Measurements from ENCODE around the gene PPFIA1. TPM values are rescaled to one million over a fixed set of nuclear protein-coding genes. Genes with fewer than 3 reads are reported as not detected.

The PPFIA1 gene
- total RNA-seq, 2 experiments from 2014 or later: 34.6 to 53.9 TPM

DNA sequence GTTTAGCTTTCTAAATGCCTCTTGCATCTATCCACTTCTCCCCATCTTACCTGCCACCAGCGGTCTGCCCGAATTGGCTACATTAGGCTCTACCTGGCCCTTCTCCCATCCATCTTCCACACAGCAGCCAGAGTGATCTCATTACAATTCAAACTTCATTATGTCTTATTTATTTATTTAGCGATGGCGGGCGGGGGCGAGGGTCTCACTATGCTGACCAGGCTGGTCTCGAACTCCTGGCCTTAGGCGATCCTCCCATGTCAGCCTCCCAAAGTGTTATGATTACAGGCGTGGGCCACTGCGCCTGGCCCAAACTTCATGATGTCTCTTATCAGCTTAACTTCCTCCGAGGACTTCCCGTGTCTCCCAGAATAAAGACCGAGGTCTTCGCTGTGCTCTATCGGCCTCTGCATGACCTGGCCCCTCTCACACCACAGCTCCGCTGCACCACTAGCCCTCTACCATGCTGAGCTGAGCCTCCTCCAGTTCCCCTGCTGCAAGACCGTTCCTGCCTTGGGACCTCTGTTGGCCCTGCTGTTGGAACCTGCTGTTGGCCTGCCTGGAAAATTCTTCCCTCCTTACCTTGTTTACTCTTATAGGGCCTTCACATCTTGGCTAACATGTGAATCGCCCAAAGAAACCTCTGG, 127.0 kb downstream of the PPFIA1 start:
- intact Hi-C loops (cut with micrococcal nuclease; ENCODE audit: unreplicated experiment): no loop called here
- H3K4me1 ChIP-seq (ENCODE audit: insufficient read depth, low read length, poor library complexity, severe bottlenecking): peaks cover 14% of the 10 kb centered on the region
- ChIA-PET POLR2A (no interaction called here), CTCF (ENCODE audit: unreplicated experiment) (no interaction called here)
- no peaks in the 10 kb centered on the region for H3K9me2 ChIP-seq (ENCODE audit: insufficient read depth, low read length)
- no TSS peak for BruUV-seq (replicated peaks)
- no peaks in the 10 kb centered on the region; the same call in 1 of the 2 replicates for H4K20me1 ChIP-seq (ENCODE audit: insufficient read depth, low read length)
- TF ChIP-seq, protein P1, sequence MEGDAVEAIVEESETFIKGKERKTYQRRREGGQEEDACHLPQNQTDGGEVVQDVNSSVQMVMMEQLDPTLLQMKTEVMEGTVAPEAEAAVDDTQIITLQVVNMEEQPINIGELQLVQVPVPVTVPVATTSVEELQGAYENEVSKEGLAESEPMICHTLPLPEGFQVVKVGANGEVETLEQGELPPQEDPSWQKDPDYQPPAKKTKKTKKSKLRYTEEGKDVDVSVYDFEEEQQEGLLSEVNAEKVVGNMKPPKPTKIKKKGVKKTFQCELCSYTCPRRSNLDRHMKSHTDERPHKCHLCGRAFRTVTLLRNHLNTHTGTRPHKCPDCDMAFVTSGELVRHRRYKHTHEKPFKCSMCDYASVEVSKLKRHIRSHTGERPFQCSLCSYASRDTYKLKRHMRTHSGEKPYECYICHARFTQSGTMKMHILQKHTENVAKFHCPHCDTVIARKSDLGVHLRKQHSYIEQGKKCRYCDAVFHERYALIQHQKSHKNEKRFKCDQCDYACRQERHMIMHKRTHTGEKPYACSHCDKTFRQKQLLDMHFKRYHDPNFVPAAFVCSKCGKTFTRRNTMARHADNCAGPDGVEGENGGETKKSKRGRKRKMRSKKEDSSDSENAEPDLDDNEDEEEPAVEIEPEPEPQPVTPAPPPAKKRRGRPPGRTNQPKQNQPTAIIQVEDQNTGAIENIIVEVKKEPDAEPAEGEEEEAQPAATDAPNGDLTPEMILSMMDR (conservative IDR thresholded peaks at IDR 0.05; ENCODE audit: low read length): no peak
- TF ChIP-seq EZH2phosphoT487 (IDR thresholded peaks at IDR 0.05; ENCODE audit: borderline replicate concordance, low read depth, low read length): no peak
- H3K4me2 ChIP-seq (ENCODE audit: low read length): peak overlapping the region; percentile 84
- H3K36me3 ChIP-seq (ENCODE audit: insufficient read depth, low read length): no peaks in the 10 kb centered on the region
- H3K4me3 ChIP-seq (ENCODE audit: low read depth, low read length, poor library complexity, severe bottlenecking): peak overlapping the region; percentile 66
- H3K27ac ChIP-seq (ENCODE audit: low read depth, low read length, poor library complexity, severe bottlenecking): no peak overlapping the region
- H3K79me2 ChIP-seq (ENCODE audit: insufficient read depth, low read depth, low read length): no peaks in the 10 kb centered on the region
- H2AFZ ChIP-seq (ENCODE audit: low read length): no peak overlapping the region
- H3K9me3 ChIP-seq (ENCODE audit: low read length): no peaks in the 10 kb centered on the region
- no peak for DNase-seq (ENCODE audit: low spot score)

DNA sequence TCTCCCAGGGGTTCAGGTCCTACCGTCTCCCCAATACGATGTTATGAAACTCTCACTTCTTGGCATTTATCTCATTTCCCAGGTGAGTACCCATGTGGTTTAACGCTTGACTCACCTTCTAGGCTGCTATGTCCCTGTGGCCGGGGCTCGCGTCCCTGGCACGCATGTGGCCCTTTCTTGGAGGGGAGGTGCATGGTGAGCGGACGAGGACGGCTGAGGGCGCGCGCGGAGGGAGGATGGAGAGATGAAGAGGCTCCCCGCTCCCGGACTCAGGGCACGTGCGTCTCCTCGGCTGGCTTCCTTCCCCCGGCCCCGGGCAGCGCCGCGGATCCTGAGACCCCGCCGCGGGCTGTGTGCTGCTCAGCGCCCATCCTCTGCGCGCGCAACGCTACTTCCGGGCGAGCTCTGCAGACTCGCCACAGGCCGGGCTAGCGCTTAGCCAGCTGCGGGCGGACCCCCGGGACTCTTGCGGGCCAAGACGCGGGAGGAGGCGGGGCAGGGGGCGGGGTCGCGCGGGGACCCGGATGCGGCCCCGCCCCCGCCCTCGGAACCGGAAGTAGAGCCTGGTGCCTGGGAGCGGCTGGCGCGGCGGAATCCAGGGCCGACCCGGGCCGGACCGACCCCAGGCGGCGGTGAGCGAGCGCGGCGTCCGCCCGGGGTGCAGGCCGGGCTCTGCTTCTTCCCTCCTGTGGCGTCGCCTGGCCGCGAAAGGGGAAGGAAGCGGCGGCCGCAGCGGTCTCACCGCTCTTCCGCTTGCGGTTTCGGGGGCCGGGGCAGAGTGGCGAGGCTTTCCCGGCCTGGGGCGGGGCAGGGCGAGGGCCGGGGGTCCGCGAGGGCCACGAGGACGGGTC, 127.7 kb downstream of the PPFIA1 start, which contains the start of gene CTTN:
TSS of gene CTTN (plus strand) at position 547 of the 851 bp plus-strand sequence. CDS start 8,769 bp downstream, outside the sequence.
- Histone ChIP-seq H2AFZ (ENCODE audit: low read length) (no peak within 1 kb of the TSS), H4K20me1 (ENCODE audit: insufficient read depth, low read length) (no peaks in the 10 kb centered on the region; the same call in 1 of the 2 replicates), H3K27ac (ENCODE audit: low read depth, low read length, poor library complexity, severe bottlenecking) (no peak within 1 kb of the TSS), H3K9me3 (ENCODE audit: low read length) (no peaks in the 10 kb centered on the region), H3K79me2 (ENCODE audit: insufficient read depth, low read depth, low read length) (no peaks in the 10 kb centered on the region), H3K4me2 (ENCODE audit: low read length) (peak within 1 kb of the TSS; percentile 84), H3K36me3 (ENCODE audit: insufficient read depth, low read length) (no peaks in the 10 kb centered on the region), H3K4me1 (ENCODE audit: insufficient read depth, low read length, poor library complexity, severe bottlenecking) (peaks cover 14% of the 10 kb centered on the region), H3K9me2 (ENCODE audit: insufficient read depth, low read length) (no peaks in the 10 kb centered on the region), H3K4me3 (ENCODE audit: low read depth, low read length, poor library complexity, severe bottlenecking) (peak within 1 kb of the TSS; percentile 66)
- TF ChIP-seq, protein P1 (conservative IDR thresholded peaks at IDR 0.05; ENCODE audit: low read length): no peak
- no peak for TF ChIP-seq EZH2phosphoT487 (IDR thresholded peaks at IDR 0.05; ENCODE audit: borderline replicate concordance, low read depth, low read length)
- intact Hi-C loops (cut with micrococcal nuclease; ENCODE audit: unreplicated experiment): no loop called here
- CTCF ChIA-PET (ENCODE audit: unreplicated experiment): no interaction called here
- no TSS peak for BruUV-seq (replicated peaks)
- POLR2A ChIA-PET: no interaction called here
- peak; percentile 65 for DNase-seq (ENCODE audit: low spot score)
